ENCODE data around the gene IL17C. TPM values are rescaled to one million over a fixed set of nuclear protein-coding genes. Genes with fewer than 3 reads are reported as not detected.
A peak's percentile ranks its signal among the peaks of the same experiment; 100 is the strongest.

Gene IL17C
- total and polyA plus RNA-seq, 2 donors (not counting 3 experiments of a cell fraction or from before 2014, with no cell fraction given): 0.17 TPM; not detected in 1

GRCh38 chr16:88593061-88593460, 45.3 kb upstream of the IL17C start:
- no peaks in the 10 kb centered on the region for H4K20me1 ChIP-seq (replicated peaks; ENCODE audit: control insufficient read depth, extremely low read depth, insufficient read depth, low read length)
- H3K9me3 ChIP-seq (replicated peaks; ENCODE audit: control insufficient read depth, insufficient read depth, low read length): no peaks in the 10 kb centered on the region
- H3K79me2 ChIP-seq (ENCODE audit: control insufficient read depth, insufficient read depth, low read length): peaks cover 8% of the 10 kb centered on the region
- peak; percentile 8 for FAIRE-seq
- H3K9ac ChIP-seq (replicated peaks; ENCODE audit: extremely low read depth, insufficient read depth, low read length): no peak overlapping the region
- dilution Hi-C loops (cut with MboI; ENCODE audit: extremely low pct_ligation_motif_present, low sequenced_read_pairs): no loop called here
- no peak overlapping the region for H3K27ac ChIP-seq (ENCODE audit: insufficient read depth, low read depth, low read length)
- peaks cover 5% of the 10 kb centered on the region for H3K4me1 ChIP-seq (ENCODE audit: control insufficient read depth, extremely low read depth, insufficient read depth, low read length)
- TF ChIP-seq MYC (IDR thresholded peaks at IDR 0.05; ENCODE audit: low read depth, low read length) (no peak), CTCF (IDR thresholded peaks at IDR 0.05; ENCODE audit: extremely low read depth in 1 of 2, insufficient read depth in 1 of 2, low read depth in 1 of 2, low read length in 2 of 2) (no peak)
- peaks cover 2 to 14% of the 10 kb centered on the region in 2 experiments for H3K36me3 ChIP-seq (ENCODE audit: control insufficient read depth in 2 of 2, extremely low read depth in 1 of 2, insufficient read depth in 2 of 2, low read length in 2 of 2)
- no peak overlapping the region for H2AFZ ChIP-seq (ENCODE audit: low read depth, low read length)
- CTCF ChIA-PET: no interaction called here
- no peak for DNase-seq (ENCODE audit: low read depth, low spot score)
- intact Hi-C loops (cut with micrococcal nuclease): no loop called here
- H3K4me3 ChIP-seq (replicated peaks in 1 of 3; ENCODE audit: insufficient read depth in 1 of 3, low read depth in 1 of 3, low read length in 3 of 3): no peak overlapping the region
- H3K4me2 ChIP-seq (ENCODE audit: insufficient read depth, low read length): no peak overlapping the region
- no peaks in the 10 kb centered on the region for H3K9me1 ChIP-seq (replicated peaks; ENCODE audit: control insufficient read depth, extremely low read depth, insufficient read depth, low read length)
- POLR2A ChIA-PET: no interaction called here
- no TSS peak for BruUV-seq (replicated peaks)
- no peaks in the 10 kb centered on the region for H3K27me3 ChIP-seq (ENCODE audit: control insufficient read depth in 2 of 2, insufficient read depth in 2 of 2, low read length in 2 of 2)

GRCh38 chr16:88593489-88593888, 44.9 kb upstream of the IL17C start:
- Histone ChIP-seq H4K20me1 (replicated peaks; ENCODE audit: control insufficient read depth, extremely low read depth, insufficient read depth, low read length) (no peaks in the 10 kb centered on the region), H3K4me2 (ENCODE audit: insufficient read depth, low read length) (no peak overlapping the region), H3K9me3 (replicated peaks; ENCODE audit: control insufficient read depth, insufficient read depth, low read length) (no peaks in the 10 kb centered on the region), H3K27me3 (ENCODE audit: control insufficient read depth in 2 of 2, insufficient read depth in 2 of 2, low read length in 2 of 2) (no peaks in the 10 kb centered on the region), H3K4me1 (ENCODE audit: control insufficient read depth, extremely low read depth, insufficient read depth, low read length) (peaks cover 5% of the 10 kb centered on the region), H3K9ac (replicated peaks; ENCODE audit: extremely low read depth, insufficient read depth, low read length) (no peak overlapping the region), H3K36me3 (ENCODE audit: control insufficient read depth in 2 of 2, extremely low read depth in 1 of 2, insufficient read depth in 2 of 2, low read length in 2 of 2) (peaks cover 2 to 15% of the 10 kb centered on the region in 2 experiments), H3K79me2 (ENCODE audit: control insufficient read depth, insufficient read depth, low read length) (peaks cover 8% of the 10 kb centered on the region), H3K9me1 (replicated peaks; ENCODE audit: control insufficient read depth, extremely low read depth, insufficient read depth, low read length) (no peaks in the 10 kb centered on the region), H2AFZ (ENCODE audit: low read depth, low read length) (no peak overlapping the region), H3K27ac (ENCODE audit: insufficient read depth, low read depth, low read length) (no peak overlapping the region), H3K4me3 (replicated peaks in 1 of 3; ENCODE audit: insufficient read depth in 1 of 3, low read depth in 1 of 3, low read length in 3 of 3) (no peak overlapping the region)
- POLR2A ChIA-PET: no interaction called here
- CTCF ChIA-PET: no interaction called here
- no peak for FAIRE-seq
- dilution Hi-C loops (cut with MboI; ENCODE audit: extremely low pct_ligation_motif_present, low sequenced_read_pairs): no loop called here
- TF ChIP-seq POLR2A (IDR thresholded peaks at IDR 0.05; ENCODE audit: low read depth, low read length) (no peak), FOS (IDR thresholded peaks at IDR 0.05; ENCODE audit: borderline replicate concordance, insufficient read depth, low read length) (no peak), MAX (IDR thresholded peaks at IDR 0.05; ENCODE audit: insufficient read depth, insufficient read length) (no peak), MYC (IDR thresholded peaks at IDR 0.05; ENCODE audit: low read depth, low read length) (no peak), GATA2 (IDR thresholded peaks at IDR 0.05; ENCODE audit: insufficient read depth, insufficient read length, low read depth, low read length) (no peak), CTCF (IDR thresholded peaks at IDR 0.05; ENCODE audit: extremely low read depth in 1 of 2, insufficient read depth in 1 of 2, low read depth in 1 of 2, low read length in 2 of 2) (no peak), POLR2AphosphoS5 (IDR thresholded peaks at IDR 0.05; ENCODE audit: insufficient read depth, low read depth, low read length) (no peak), EZH2 (IDR thresholded peaks at IDR 0.05; ENCODE audit: borderline replicate concordance, low read depth, low read length, severe bottlenecking) (no peak), JUN (IDR thresholded peaks at IDR 0.05; ENCODE audit: borderline replicate concordance, insufficient read depth, insufficient read length, low read depth) (no peak)
- DNase-seq (ENCODE audit: low read depth, low spot score): no peak
- intact Hi-C loops (cut with micrococcal nuclease): no loop called here
- BruUV-seq (replicated peaks): no TSS peak

All from endothelial cell of umbilical vein (primary cell).